Naive thymus-derived CD8-positive, alpha-beta T cell (primary cell): ENCODE results near the gene SPATA7. TPM values are rescaled to one million over a fixed set of nuclear protein-coding genes. Genes with fewer than 3 reads are reported as not detected.

ENCODE experiments used
- ATAC-seq, 2 donors: fragments of 150-1000 bp; cut with Tn5 transposase in 1 of 2; sonication (Bioruptor Pico), chemical (Tn5 transposase) in 1 of 2; 1 replicate in 1 of 2; 2 replicates in 1 of 2; pipeline ENCODE4 v1.10.0; 2021; ENCODE audit warnings: mild to moderate bottlenecking in 2 of 2, moderate library complexity in 2 of 2
- POLR2A ChIA-PET: fragments of 350-600 bp; sonication (Branson Sonifier 250); formaldehyde crosslinking; loops from one replicate; lab custom pipeline; 2021; ENCODE audit warnings: antibody characterized with exemption; lab: Charles Lee
- DNase-seq, 10 donors: peaks; one replicate each; pipeline versions ENCODE4 v3.0.0 to v3.0.0-alpha.2; 2020 to 2022
- H3K27ac Mint-ChIP-seq, 10 donors: one replicate each; pipeline ENCODE4 v1.8.0; 2020 to 2022; ENCODE audit warnings: mild to moderate bottlenecking in 10 of 10, mixed read lengths in 10 of 10, moderate library complexity in 4 of 10, inconsistent platforms in 1 of 10
- H3K27me3 Mint-ChIP-seq, 5 donors: one replicate each; pipeline ENCODE4 v1.8.0; 2021 to 2022; ENCODE audit warnings: mixed read lengths in 5 of 5
- H3K36me3 Mint-ChIP-seq, 3 donors: one replicate each; pipeline ENCODE4 v1.8.0; 2020 to 2022; ENCODE audit warnings: mixed read lengths in 3 of 3, mild to moderate bottlenecking in 2 of 3, inconsistent platforms in 1 of 3
- H3K4me1 Mint-ChIP-seq, 4 donors: one replicate each; pipeline ENCODE4 v1.8.0; 2021 to 2022; ENCODE audit warnings: mixed read lengths in 4 of 4
- H3K4me3 Mint-ChIP-seq, 10 donors: one replicate each; pipeline ENCODE4 v1.8.0; 2020 to 2022; ENCODE audit warnings: mild to moderate bottlenecking in 10 of 10, mixed read lengths in 10 of 10, moderate library complexity in 6 of 10, inconsistent platforms in 1 of 10
- H3K9me3 Mint-ChIP-seq, 9 donors: one replicate each; pipeline ENCODE4 v1.8.0; 2020 to 2022; ENCODE audit warnings: mixed read lengths in 9 of 9, mild to moderate bottlenecking in 3 of 9, inconsistent platforms in 1 of 9, moderate library complexity in 1 of 9
- polyA plus RNA-seq, 3 donors: library from polyadenylated mRNA; unstranded; fragments of 300-500 nt; fragmentation: Illumina TruSeq; gene quantifications; one replicate each; pipeline ENCODE4 v1.2.3, GENCODE V29; 2021
- total RNA-seq, 8 experiments: library from RNA in 2 of 8; stranded (reverse) in 2 of 8; gene quantifications; one replicate each; pipeline ENCODE4 v1.2.3 and lab custom pipeline; 2021 to 2026

The SPATA7 gene, protein sequence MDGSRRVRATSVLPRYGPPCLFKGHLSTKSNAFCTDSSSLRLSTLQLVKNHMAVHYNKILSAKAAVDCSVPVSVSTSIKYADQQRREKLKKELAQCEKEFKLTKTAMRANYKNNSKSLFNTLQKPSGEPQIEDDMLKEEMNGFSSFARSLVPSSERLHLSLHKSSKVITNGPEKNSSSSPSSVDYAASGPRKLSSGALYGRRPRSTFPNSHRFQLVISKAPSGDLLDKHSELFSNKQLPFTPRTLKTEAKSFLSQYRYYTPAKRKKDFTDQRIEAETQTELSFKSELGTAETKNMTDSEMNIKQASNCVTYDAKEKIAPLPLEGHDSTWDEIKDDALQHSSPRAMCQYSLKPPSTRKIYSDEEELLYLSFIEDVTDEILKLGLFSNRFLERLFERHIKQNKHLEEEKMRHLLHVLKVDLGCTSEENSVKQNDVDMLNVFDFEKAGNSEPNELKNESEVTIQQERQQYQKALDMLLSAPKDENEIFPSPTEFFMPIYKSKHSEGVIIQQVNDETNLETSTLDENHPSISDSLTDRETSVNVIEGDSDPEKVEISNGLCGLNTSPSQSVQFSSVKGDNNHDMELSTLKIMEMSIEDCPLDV
- total RNA-seq (1 to 10 TPM; 3.7 to 3.8 TPM), polyA plus RNA-seq (1 to 10 TPM; 4.0 to 5.6 (median 4.4) TPM), total RNA-seq (lab: John Stamatoyannopoulos, UW) (1.8 to 16.7 (median 6.8) reads per million in 6 experiments)

DNA sequence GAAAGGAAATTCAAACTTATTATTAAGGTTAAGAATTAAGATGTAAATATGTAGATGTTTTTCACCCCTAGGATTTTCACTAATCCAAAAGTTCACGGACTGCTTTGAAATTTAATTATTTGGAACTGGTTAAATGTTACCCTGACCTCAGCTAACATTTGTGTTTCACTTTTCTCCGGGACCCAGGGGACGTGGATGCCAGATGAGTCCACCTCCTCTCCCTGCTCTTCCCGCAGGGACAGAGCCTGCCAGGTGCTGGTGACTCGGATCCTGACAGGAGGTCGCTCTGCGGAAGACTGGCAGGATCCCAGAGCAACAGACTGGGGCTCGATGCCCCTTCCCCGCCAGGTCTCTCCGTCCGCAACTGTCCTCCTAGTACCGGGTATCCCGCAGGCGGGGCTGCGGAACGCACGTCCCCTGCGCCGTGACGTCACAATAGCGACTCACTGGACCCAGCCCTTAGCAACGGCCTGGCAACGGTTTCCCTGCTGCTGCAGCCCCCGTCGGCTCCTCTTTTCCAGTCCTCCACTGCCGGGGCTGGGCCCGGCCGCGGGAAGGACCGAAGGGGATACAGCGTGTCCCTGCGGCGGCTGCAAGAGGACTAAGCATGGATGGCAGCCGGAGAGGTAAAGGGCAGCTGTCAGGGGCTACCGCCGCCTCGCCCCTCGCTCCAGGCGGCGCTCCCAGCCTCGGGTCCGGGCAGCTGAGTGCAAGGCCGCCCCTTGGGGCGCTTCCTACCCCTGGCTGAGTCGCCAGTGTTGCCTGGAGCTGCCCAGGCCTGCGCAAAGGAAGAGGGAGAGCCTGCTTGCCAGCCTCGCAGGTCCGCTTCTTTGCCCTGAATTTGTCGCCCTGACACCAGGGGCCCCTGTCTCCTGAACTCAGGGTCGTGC is at the start of gene SPATA7:
Gene SPATA7, plus strand, starts transcription at position 446 of the 890 bp plus-strand sequence. Its CDS starts 162 bp downstream, at position 608.
- Mint-ChIP-seq H3K9me3 (no peaks in the 10 kb centered on the region), H3K4me3 (peak within 1 kb of the TSS; percentile 91 to 98 (median 95)), H3K4me1 (peaks cover 16 to 27% (median 19%) of the 10 kb centered on the region in 4 donors), H3K27ac (peak within 1 kb of the TSS; percentile 21 to 96 (median 92)), H3K36me3 (no peaks in the 10 kb centered on the region), H3K27me3 (no peaks in the 10 kb centered on the region)
- POLR2A ChIA-PET = no interaction called here
- ATAC-seq (peak; percentile 91 to 95), DNase-seq (peak; percentile 54 to 86 (median 69))

DNA sequence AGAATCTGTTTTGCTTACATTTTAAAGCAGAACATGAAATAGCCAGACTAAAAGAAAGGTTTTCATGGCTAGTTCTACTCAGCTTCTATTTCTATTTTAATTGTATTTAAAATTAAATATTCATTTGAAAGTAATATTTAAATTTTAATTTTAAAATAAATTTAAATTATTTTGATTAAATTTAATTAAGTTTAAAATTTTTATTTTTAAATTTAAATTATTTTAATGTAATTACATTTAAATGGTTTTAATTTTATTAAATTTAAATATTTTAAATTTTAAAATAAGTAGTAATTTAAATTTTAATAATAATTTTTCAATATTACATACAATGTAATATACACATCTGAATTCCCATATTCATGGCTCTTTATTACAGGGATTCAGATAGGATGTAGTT is 45.1 kb upstream of the SPATA7 start:
- ATAC-seq = no peak
- POLR2A ChIA-PET = no interaction called here
- DNase-seq = no peak
- Mint-ChIP-seq H3K4me1 (no peaks in the 10 kb centered on the region), H3K9me3 (peaks cover 0 to 2% (median 0%) of the 10 kb centered on the region in 9 donors), H3K27me3 (peaks cover 12 to 64% (median 15%) of the 10 kb centered on the region in 5 donors), H3K4me3 (no peak overlapping the region), H3K36me3 (peaks cover 0 to 3% (median 2%) of the 10 kb centered on the region in 3 donors), H3K27ac (no peak overlapping the region)

GRCh38 chr14:88342980-88343379 is 42.5 kb upstream of the SPATA7 start:
- DNase-seq (no peak), ATAC-seq (no peak)
- H3K27ac Mint-ChIP-seq = no peak overlapping the region
- no peaks in the 10 kb centered on the region for H3K4me1 Mint-ChIP-seq
- peaks cover 0 to 2% (median 0%) of the 10 kb centered on the region in 9 donors for H3K9me3 Mint-ChIP-seq
- no peak overlapping the region for H3K4me3 Mint-ChIP-seq
- H3K27me3 Mint-ChIP-seq = peaks cover 6 to 38% (median 11%) of the 10 kb centered on the region in 5 donors
- POLR2A ChIA-PET = no interaction called here
- peaks cover 0 to 3% (median 2%) of the 10 kb centered on the region in 3 donors for H3K36me3 Mint-ChIP-seq

DNA sequence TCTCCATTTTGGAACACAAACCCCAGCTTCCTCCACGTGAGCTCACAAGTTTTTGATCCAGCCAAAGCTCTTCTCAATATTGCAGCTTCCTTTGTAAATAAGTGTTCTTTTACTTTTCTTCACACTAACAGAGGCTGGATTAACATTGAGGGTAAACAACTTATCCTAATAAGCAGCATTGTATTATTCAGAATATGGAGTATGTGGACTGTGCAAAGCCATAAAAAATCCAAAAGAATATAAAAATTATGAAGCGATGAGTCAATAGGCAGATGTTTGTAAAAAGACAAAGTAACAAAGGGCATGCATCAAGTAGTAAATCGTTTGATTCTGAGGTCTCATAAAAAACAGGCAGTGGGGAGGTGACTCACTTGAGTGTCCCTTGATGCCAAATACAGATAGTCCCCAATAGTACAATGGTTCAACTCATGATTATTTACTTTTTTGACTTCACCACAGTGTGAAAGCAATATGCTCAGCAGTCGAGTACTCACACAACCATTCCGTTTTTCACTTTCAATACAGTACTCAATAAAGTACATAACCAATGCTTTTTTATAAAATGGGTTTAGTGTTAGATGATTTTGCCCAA is 39.3 kb upstream of the SPATA7 start:
- peaks cover 0 to 2% (median 0%) of the 10 kb centered on the region in 9 donors for H3K9me3 Mint-ChIP-seq
- H3K27me3 Mint-ChIP-seq = peaks cover 0 to 19% (median 2%) of the 10 kb centered on the region in 5 donors
- ATAC-seq (no peak), DNase-seq (no peak)
- no peaks in the 10 kb centered on the region for H3K4me1 Mint-ChIP-seq
- no peaks in the 10 kb centered on the region for H3K36me3 Mint-ChIP-seq
- H3K4me3 Mint-ChIP-seq = no peak overlapping the region
- H3K27ac Mint-ChIP-seq = peak overlapping the region in 1 of 10 donors; percentile 18
- POLR2A ChIA-PET = no interaction called here

DNA sequence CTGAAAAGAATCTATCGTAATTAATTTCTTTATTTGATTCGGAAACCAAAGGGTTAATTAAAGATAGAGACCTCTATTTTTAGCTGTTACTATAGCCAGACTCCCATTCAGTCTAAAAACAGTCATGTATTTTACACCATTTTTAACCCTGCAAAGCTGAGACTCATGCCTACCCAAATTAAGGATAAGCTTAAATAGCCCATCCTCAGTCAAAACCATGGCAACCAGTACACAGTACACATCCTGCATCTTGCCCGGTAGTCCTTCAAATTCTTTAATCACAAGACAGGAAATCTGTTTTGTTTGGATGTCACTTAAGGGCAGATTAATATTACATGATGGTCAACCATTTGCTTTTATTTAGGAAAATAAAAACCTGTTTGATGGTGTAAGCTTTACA is 36.9 kb upstream of the SPATA7 start:
- Mint-ChIP-seq H3K27ac (no peak overlapping the region), H3K36me3 (no peaks in the 10 kb centered on the region), H3K9me3 (no peaks in the 10 kb centered on the region), H3K4me1 (no peaks in the 10 kb centered on the region), H3K27me3 (peaks cover 0 to 7% (median 1%) of the 10 kb centered on the region in 5 donors), H3K4me3 (no peak overlapping the region)
- DNase-seq (no peak), ATAC-seq (no peak)
- POLR2A ChIA-PET = no interaction called here

GRCh38 chr14:88351966-88352691 is 33.3 kb upstream of the SPATA7 start:
- no peak overlapping the region for H3K27ac Mint-ChIP-seq
- no peaks in the 10 kb centered on the region for H3K36me3 Mint-ChIP-seq
- no peak overlapping the region for H3K4me3 Mint-ChIP-seq
- POLR2A ChIA-PET = interaction anchor here (0.7 kb wide), 1 partner anchor 10 kb away, joined by 3 read pairs; no protein-coding TSS in a partner anchor
- peaks cover 0 to 2% (median 0%) of the 10 kb centered on the region in 5 donors for H3K27me3 Mint-ChIP-seq
- ATAC-seq (no peak), DNase-seq (no peak)
- H3K4me1 Mint-ChIP-seq = no peaks in the 10 kb centered on the region
- no peaks in the 10 kb centered on the region for H3K9me3 Mint-ChIP-seq

GRCh38 chr14:88352698-88353097 is 32.8 kb upstream of the SPATA7 start:
- H3K27ac Mint-ChIP-seq = no peak overlapping the region
- no peak overlapping the region for H3K4me3 Mint-ChIP-seq
- no peaks in the 10 kb centered on the region for H3K4me1 Mint-ChIP-seq
- POLR2A ChIA-PET = interaction anchor here (0.7 kb wide), 1 partner anchor 11 kb away, joined by 3 read pairs; no protein-coding TSS in a partner anchor
- no peaks in the 10 kb centered on the region for H3K9me3 Mint-ChIP-seq
- H3K36me3 Mint-ChIP-seq = no peaks in the 10 kb centered on the region
- DNase-seq = no peak
- H3K27me3 Mint-ChIP-seq = peaks cover 0 to 2% (median 0%) of the 10 kb centered on the region in 5 donors
- ATAC-seq = no peak

- Mint-ChIP-seq H3K9me3 (no peaks in the 10 kb centered on the region), H3K36me3 (peaks cover 0 to 3% (median 0%) of the 10 kb centered on the region in 3 donors), H3K4me1 (peaks cover 0 to under 1% (median 0%) of the 10 kb centered on the region in 4 donors), H3K27me3 (peaks cover 0 to 11% (median 2%) of the 10 kb centered on the region in 5 donors), H3K27ac (peak overlapping the region in 1 of 10 donors; percentile 36), H3K4me3 (no peak overlapping the region)
- POLR2A ChIA-PET = no interaction called here
- ATAC-seq = no peak
- DNase-seq = no peak
These were observed 31.1 kb upstream of the SPATA7 start for GRCh38 chr14:88354358-88354757.

- ATAC-seq (no peak), DNase-seq (no peak)
- Mint-ChIP-seq H3K27me3 (peaks cover 2 to 20% (median 12%) of the 10 kb centered on the region in 5 donors), H3K36me3 (peaks cover 0 to 3% (median 0%) of the 10 kb centered on the region in 3 donors), H3K4me1 (peaks cover 0 to 2% (median 0%) of the 10 kb centered on the region in 4 donors), H3K4me3 (no peak overlapping the region), H3K9me3 (peaks cover 0 to 9% (median 0%) of the 10 kb centered on the region in 9 donors), H3K27ac (no peak overlapping the region)
- POLR2A ChIA-PET = no interaction called here
These were observed 26.0 kb upstream of the SPATA7 start for GRCh38 chr14:88359500-88359899.

- peaks cover 0 to 2% (median 0%) of the 10 kb centered on the region in 4 donors for H3K4me1 Mint-ChIP-seq
- no peak overlapping the region for H3K27ac Mint-ChIP-seq
- no peak overlapping the region for H3K4me3 Mint-ChIP-seq
- no peaks in the 10 kb centered on the region for H3K36me3 Mint-ChIP-seq
- ATAC-seq (no peak), DNase-seq (no peak)
- POLR2A ChIA-PET = interaction anchor here (0.6 kb wide), 1 partner anchor 317 kb away, joined by 4 read pairs; no protein-coding TSS in a partner anchor
- peaks cover 2 to 25% (median 10%) of the 10 kb centered on the region in 5 donors for H3K27me3 Mint-ChIP-seq
- H3K9me3 Mint-ChIP-seq = peaks cover 0 to 9% (median 0%) of the 10 kb centered on the region in 9 donors
These were observed 21.8 kb upstream of the SPATA7 start for GRCh38 chr14:88363644-88364043.

DNA sequence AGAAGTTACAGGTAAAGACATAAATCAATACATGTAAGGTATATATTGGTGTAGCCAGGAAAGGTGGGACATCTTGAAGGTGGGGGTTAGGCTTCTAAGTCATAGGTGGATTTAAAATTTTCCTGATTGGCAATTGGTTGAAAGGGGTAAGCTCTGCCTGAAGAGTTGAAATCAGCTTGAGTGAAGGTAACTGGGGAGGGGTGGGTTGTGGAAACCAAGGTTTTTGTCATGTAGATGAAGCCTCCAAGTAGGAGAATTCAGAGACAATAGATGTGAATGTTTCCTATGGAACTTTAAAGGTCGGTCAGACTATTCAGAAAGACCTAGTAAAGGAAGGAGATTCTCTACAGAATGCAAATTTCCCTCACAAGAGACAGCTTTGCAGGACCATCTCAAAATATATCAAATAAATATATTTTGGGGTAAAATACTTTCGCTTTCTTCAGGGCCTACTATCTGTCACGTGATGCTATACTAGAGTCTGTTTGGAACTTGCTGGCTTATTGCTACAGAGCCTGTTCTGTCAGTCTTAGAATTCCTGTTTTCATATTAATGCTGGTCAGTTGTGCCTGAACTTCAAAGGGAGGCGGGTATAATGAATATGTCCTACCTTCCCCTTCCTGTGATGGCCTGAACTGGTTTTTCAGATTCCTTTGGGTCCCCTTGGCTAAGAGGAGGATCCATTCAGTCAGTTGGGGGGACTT is 20.6 kb upstream of the SPATA7 start:
- H3K4me3 Mint-ChIP-seq = no peak overlapping the region
- POLR2A ChIA-PET = no interaction called here
- DNase-seq = no peak

More for the DNA sequence above, 20.6 kb upstream of the SPATA7 start:
- Mint-ChIP-seq H3K4me1 (no peaks in the 10 kb centered on the region), H3K27ac (no peak overlapping the region), H3K9me3 (peaks cover 0 to 9% (median 0%) of the 10 kb centered on the region in 9 donors), H3K27me3 (peaks cover 7 to 33% (median 16%) of the 10 kb centered on the region in 5 donors), H3K36me3 (no peaks in the 10 kb centered on the region)
- no peak for ATAC-seq
